Stimulated activated naive CD8-positive, alpha-beta T cell treated with anti-CD3 and anti-CD28 coated beads, Interleukin-15, Interleukin-2, amounts not matched to agents 100 ng/mL and 50 ng/mL, for 24 hours (primary cell): ENCODE data around the gene NCAPG2.

Source experiments
- H3K27ac Mint-ChIP-seq: one replicate; pipeline ENCODE4 v1.8.0; 2021; ENCODE audit warnings: mild to moderate bottlenecking, mixed read lengths
- H3K27me3 Mint-ChIP-seq: one replicate; pipeline ENCODE4 v1.8.0; 2021; ENCODE audit warnings: mixed read lengths
- H3K36me3 Mint-ChIP-seq: one replicate; pipeline ENCODE4 v1.8.0; 2021; ENCODE audit warnings: low read depth, mixed read lengths
- H3K4me1 Mint-ChIP-seq: one replicate; pipeline ENCODE4 v1.8.0; 2021; ENCODE audit warnings: low read depth, mixed read lengths
- H3K4me3 Mint-ChIP-seq: one replicate; pipeline ENCODE4 v1.8.0; 2021; ENCODE audit warnings: mild to moderate bottlenecking, mixed read lengths
- H3K9me3 Mint-ChIP-seq: one replicate; pipeline ENCODE4 v1.8.0; 2021; ENCODE audit warnings: mixed read lengths

Gene NCAPG2

DNA sequence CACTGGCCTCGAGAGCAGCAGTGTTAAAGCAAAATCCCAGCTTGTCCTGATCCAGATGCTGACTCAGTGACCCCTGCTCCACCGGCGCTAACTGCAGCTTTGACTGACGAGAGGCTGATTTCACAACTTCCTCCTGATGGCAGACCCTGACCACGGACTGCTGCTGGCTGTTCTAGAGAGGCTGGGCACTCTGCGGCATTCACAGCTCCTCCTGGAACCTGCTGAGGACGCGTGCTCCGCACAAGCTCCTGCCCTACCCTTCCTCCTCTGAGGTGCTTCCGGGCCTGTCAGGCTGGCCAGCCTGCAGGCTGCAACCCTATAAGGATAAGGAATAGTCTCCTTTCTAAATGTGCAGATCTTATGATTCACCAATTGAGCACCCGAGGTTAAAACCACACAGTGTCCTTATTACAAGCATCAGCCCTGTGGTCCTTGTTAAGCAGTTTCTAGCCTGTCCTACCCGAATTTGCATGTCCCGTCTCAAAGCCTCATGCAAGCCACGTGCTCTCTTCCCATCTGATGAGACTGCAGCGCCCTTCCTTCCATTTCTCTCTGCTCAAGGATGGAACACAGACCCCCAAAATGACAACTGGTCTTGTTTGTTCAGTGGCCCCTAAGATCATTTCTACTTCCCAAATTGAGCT lies 35.5 kb upstream of the NCAPG2 start:
- peaks cover 24% of the 10 kb centered on the region for H3K4me1 Mint-ChIP-seq
- peak overlapping the region; percentile 47 for H3K4me3 Mint-ChIP-seq
- H3K36me3 Mint-ChIP-seq: peaks cover 69% of the 10 kb centered on the region
- no peaks in the 10 kb centered on the region for H3K9me3 Mint-ChIP-seq
- peak overlapping the region; percentile 83 for H3K27ac Mint-ChIP-seq
- H3K27me3 Mint-ChIP-seq: no peaks in the 10 kb centered on the region

DNA sequence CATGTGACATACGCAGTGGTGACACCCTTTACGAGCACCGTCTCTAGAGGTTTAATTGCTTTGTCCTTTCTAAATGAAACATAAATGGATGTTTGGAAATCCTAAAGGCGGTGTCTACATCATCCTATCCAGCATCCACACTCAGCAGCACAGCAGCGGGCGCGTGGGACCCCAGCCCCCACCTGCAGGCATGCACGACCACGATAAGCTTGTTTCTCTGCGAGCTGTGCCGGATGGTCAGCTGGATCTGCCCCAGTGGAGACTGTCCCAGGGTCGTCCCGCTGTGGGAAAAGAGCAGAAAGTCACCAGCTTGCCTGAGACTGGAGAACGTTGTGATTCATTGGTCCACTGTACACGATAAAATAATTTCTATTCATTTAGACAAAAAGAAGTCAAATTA lies 34.2 kb upstream of the NCAPG2 start:
- H3K36me3 Mint-ChIP-seq: peaks cover 74% of the 10 kb centered on the region
- peaks cover 28% of the 10 kb centered on the region for H3K4me1 Mint-ChIP-seq
- no peak overlapping the region for H3K4me3 Mint-ChIP-seq
- no peaks in the 10 kb centered on the region for H3K27me3 Mint-ChIP-seq
- no peak overlapping the region for H3K27ac Mint-ChIP-seq
- no peaks in the 10 kb centered on the region for H3K9me3 Mint-ChIP-seq

DNA sequence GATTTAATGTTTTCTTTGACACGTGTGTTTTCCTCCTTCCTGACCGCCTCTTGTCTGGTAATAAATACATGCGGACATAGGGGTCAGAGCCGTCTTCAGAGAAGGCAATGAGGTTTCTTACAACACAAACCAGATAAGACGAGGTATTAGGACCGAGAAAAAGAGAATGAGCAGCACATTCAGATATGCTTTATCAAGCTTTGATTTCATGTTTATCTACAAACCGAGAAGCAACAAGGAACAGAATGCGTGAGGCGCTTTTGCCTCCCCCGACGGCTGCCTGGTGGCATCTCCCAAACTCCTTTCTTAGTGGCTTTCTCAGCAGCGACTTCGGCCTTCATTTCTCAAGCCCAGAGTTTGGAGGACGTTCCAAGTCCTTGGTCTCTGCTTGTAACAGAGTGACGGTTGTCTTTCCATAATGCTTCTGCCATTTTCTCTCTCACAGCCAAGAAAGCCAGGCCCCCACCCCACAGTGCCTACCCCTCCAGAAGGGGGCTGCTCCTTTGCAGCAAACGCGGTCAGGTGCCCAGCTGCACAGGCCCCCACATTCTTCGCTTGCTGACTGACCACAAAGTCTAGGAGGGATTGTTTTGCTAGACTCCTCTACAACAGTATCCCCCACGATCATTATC lies 32.6 kb upstream of the NCAPG2 start:
- Mint-ChIP-seq H3K9me3 (no peaks in the 10 kb centered on the region), H3K27me3 (no peaks in the 10 kb centered on the region), H3K4me1 (peaks cover 26% of the 10 kb centered on the region), H3K27ac (no peak overlapping the region), H3K4me3 (no peak overlapping the region), H3K36me3 (peaks cover 61% of the 10 kb centered on the region)

GRCh38 chr7:158735935-158736334 lies 31.3 kb upstream of the NCAPG2 start:
- no peak overlapping the region for H3K4me3 Mint-ChIP-seq
- peaks cover 54% of the 10 kb centered on the region for H3K36me3 Mint-ChIP-seq
- no peaks in the 10 kb centered on the region for H3K9me3 Mint-ChIP-seq
- no peak overlapping the region for H3K27ac Mint-ChIP-seq
- H3K27me3 Mint-ChIP-seq: no peaks in the 10 kb centered on the region
- H3K4me1 Mint-ChIP-seq: peaks cover 16% of the 10 kb centered on the region

DNA sequence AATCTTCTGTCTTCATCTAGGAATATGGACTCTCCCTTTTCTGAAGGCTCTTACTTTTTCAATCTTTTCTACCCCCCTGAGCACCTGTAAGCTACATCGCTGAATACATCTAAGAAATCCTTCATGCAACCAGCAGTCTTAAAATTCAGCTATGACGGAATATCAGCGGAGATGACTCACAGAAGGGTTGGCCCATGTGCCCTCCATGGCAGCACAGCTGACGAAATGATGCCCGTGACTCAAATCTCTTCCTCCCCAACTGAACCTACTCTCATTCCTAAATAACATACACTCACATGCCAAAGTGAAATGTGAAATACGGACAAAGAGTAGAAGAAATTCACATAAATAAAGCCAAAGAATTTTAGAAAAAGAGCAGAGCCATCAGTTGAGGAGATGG lies 30.3 kb upstream of the NCAPG2 start:
- H3K4me3 Mint-ChIP-seq: no peak overlapping the region
- no peaks in the 10 kb centered on the region for H3K9me3 Mint-ChIP-seq
- H3K36me3 Mint-ChIP-seq: peaks cover 54% of the 10 kb centered on the region
- H3K27me3 Mint-ChIP-seq: no peaks in the 10 kb centered on the region
- peak overlapping the region; percentile 78 for H3K27ac Mint-ChIP-seq
- peaks cover 6% of the 10 kb centered on the region for H3K4me1 Mint-ChIP-seq

DNA sequence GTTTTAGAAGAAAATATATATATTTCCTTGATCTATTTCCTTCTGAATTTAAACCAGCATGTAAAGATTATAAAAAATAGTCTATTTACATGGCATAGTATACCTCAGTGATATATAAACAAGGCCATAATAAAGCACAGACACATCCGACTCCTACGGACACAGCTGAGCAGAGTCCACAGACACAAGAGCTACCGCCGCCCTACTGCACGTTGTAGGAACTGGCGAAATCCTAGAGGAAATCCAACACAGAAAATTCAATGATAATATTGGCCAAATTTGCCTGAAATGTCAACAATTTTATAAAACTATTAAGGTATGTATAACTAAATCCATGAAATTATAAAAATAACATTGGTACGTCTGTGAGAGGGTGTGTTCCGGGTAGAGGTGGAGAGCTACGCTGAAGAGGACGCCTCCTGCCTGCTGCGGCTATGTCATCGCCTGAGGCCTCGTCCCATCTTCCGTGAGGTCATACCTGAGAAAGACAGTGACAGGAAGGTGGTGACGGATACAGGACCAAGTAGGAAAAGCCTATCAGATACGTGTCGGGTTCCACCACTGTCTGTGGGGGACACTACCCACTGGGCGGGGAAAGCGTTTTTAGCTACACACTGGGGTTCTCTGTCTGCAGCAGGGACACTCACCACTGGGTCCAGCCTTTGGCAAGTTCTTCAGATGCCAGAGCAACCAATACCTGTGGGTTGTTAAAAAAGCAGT lies 29.3 kb upstream of the NCAPG2 start:
- H3K27ac Mint-ChIP-seq: no peak overlapping the region
- H3K27me3 Mint-ChIP-seq: no peaks in the 10 kb centered on the region
- H3K36me3 Mint-ChIP-seq: peaks cover 55% of the 10 kb centered on the region
- no peaks in the 10 kb centered on the region for H3K9me3 Mint-ChIP-seq
- H3K4me3 Mint-ChIP-seq: no peak overlapping the region
- H3K4me1 Mint-ChIP-seq: peaks cover 4% of the 10 kb centered on the region

DNA sequence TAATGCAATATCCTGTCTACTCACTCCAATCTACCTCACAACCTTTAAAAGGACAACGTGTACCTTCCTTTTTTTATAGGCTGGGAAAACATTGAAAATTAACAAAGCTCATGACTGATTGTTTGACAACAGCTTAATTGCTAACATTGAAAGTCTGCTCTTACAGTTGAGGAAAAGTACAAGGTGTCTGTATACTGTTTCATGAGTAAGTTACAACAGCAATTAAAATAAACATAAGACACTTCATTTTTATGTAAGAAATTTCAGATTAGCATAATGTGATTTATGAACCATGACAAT lies 28.6 kb upstream of the NCAPG2 start:
- H3K27ac Mint-ChIP-seq: no peak overlapping the region

DNA sequence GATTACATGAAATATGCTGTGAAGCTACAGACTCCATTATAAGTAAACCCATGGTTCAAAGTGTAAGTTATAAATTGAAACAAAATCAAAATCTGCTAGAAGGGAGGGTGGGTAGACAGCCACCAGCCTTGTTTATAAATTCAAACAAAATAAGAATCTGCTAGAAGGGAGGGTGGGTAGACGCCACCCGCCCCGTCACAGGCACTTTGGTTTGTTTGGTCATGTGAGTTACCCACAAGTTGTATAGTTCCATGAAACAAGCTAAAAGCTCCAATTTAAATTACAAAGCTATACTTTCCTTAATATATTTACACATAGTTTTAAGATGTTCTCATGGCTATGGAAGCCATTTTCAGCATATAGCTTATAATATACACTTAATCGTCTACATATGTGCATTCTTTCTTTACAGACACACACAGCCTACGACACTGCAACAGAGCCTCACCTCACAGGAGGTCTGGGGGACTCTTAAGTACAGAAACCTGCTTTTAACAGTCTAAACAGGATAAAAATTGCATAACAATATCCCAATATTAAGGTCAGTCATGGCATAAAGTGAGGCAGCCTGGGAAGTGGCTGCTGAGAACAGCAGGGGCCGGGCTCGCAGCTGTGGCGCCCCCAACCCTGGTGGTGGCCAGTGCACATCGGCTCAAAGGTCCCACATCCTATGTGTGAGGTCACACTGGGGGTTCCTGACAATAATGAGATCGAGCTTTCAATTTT lies 28.1 kb upstream of the NCAPG2 start:
- Mint-ChIP-seq H3K36me3 (peaks cover 47% of the 10 kb centered on the region), H3K27ac (no peak overlapping the region), H3K27me3 (no peaks in the 10 kb centered on the region), H3K4me3 (no peak overlapping the region), H3K9me3 (no peaks in the 10 kb centered on the region), H3K4me1 (peaks cover 4% of the 10 kb centered on the region)

More for the DNA sequence above, 28.6 kb upstream of the NCAPG2 start:
- peaks cover 49% of the 10 kb centered on the region for H3K36me3 Mint-ChIP-seq
- H3K27me3 Mint-ChIP-seq: no peaks in the 10 kb centered on the region
- no peak overlapping the region for H3K4me3 Mint-ChIP-seq
- peaks cover 4% of the 10 kb centered on the region for H3K4me1 Mint-ChIP-seq
- no peaks in the 10 kb centered on the region for H3K9me3 Mint-ChIP-seq

DNA sequence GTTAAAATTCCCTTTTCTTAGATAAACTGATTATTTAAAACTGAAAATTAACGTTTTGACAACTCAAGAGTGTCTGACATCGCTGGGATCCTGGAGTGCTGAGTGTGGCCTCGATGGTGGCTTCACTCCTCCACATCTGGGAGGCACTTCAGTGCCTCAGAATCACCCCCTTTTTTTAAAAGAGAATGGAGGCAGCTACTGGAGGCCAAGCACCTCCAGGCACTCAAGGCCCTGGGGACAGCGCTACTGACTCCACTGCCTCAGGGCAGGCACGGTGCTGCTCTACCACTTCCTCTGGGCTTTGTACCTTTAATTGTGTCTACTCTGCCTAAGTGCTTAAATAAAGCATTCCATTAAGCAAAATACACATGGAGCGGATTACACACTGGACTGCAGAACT lies 27.2 kb upstream of the NCAPG2 start:
- Mint-ChIP-seq H3K4me1 (peaks cover 4% of the 10 kb centered on the region), H3K9me3 (no peaks in the 10 kb centered on the region), H3K4me3 (no peak overlapping the region), H3K27me3 (no peaks in the 10 kb centered on the region), H3K36me3 (peaks cover 40% of the 10 kb centered on the region), H3K27ac (peak overlapping the region; percentile 28)

- Mint-ChIP-seq H3K27ac (peak overlapping the region; percentile 50), H3K4me3 (no peak overlapping the region), H3K27me3 (no peaks in the 10 kb centered on the region), H3K4me1 (peaks cover 4% of the 10 kb centered on the region), H3K9me3 (no peaks in the 10 kb centered on the region), H3K36me3 (peaks cover 33% of the 10 kb centered on the region)
Measured at GRCh38 chr7:158730383-158731346, 26.1 kb upstream of the NCAPG2 start.

- H3K27me3 Mint-ChIP-seq: no peaks in the 10 kb centered on the region
- no peaks in the 10 kb centered on the region for H3K9me3 Mint-ChIP-seq
- H3K36me3 Mint-ChIP-seq: peaks cover 24% of the 10 kb centered on the region
- peak overlapping the region; percentile 50 for H3K27ac Mint-ChIP-seq
- H3K4me3 Mint-ChIP-seq: no peak overlapping the region
- H3K4me1 Mint-ChIP-seq: peaks cover 2% of the 10 kb centered on the region
Measured at GRCh38 chr7:158729646-158730382, 25.2 kb upstream of the NCAPG2 start.

GRCh38 chr7:158728911-158729645 lies 24.5 kb upstream of the NCAPG2 start:
- Mint-ChIP-seq H3K4me1 (no peaks in the 10 kb centered on the region), H3K36me3 (peaks cover 20% of the 10 kb centered on the region), H3K27me3 (no peaks in the 10 kb centered on the region), H3K27ac (peak overlapping the region; percentile 63), H3K9me3 (no peaks in the 10 kb centered on the region), H3K4me3 (no peak overlapping the region)

GRCh38 chr7:158727690-158728089 lies 23.1 kb upstream of the NCAPG2 start:
- H3K36me3 Mint-ChIP-seq: peaks cover 15% of the 10 kb centered on the region
- H3K4me3 Mint-ChIP-seq: no peak overlapping the region
- no peaks in the 10 kb centered on the region for H3K4me1 Mint-ChIP-seq
- no peaks in the 10 kb centered on the region for H3K9me3 Mint-ChIP-seq
- H3K27ac Mint-ChIP-seq: no peak overlapping the region
- H3K27me3 Mint-ChIP-seq: no peaks in the 10 kb centered on the region
